MM.1S (cell line): ENCODE data around the gene CYB5R3.

Experiments used
- CTCF ChIP-seq: fragments of 300-600 bp; sonication (generic); IDR thresholded peaks from 2 replicates; pipeline ENCODE4 v1.5.1; 2016; ENCODE audit warnings: antibody characterized with exemption, low read length, mixed read lengths
- EZH2 ChIP-seq: fragments of 300-600 bp; sonication (generic); optimal IDR thresholded peaks from 2 replicates; pipeline ENCODE3; 2017; ENCODE audit warnings: low read depth, mild to moderate bottlenecking, antibody characterized with exemption, low read length, mixed read lengths
- EZH2phosphoT487 ChIP-seq: fragments of 300-600 bp; sonication (generic); IDR thresholded peaks from 2 replicates; pipeline ENCODE4 v1.6.1; 2018; ENCODE audit warnings: antibody characterized with exemption, low read length

- TF ChIP-seq EZH2phosphoT487 (no peak), CTCF (no peak), EZH2 (no peak)
Measured at GRCh38 chr22:42696331-42696967, 47.3 kb upstream of the CYB5R3 start.
